RWPE2 (cell line): ENCODE results near the gene BDP1.
"Not testable (repeated sequence)": the region's sequence is repeated elsewhere in the genome, so short reads cannot be mapped to it uniquely, and the experiment has no call there.

Experiments
- ATAC-seq: fragments of 200-7000 bp; cut with Tn5 transposase; 3 replicates; pipeline ENCODE4 v1.9.1; 2021; ENCODE audit warnings: low read depth
- DNase-seq: peaks from one replicate; pipeline ENCODE4 v3.0.0-alpha.2; 2020; ENCODE audit warnings: low spot score
- H3K27ac ChIP-seq: fragments of 450-650 bp; 2 replicates; pipeline ENCODE4 v1.5.1; 2017; ENCODE audit warnings: mild to moderate bottlenecking; ENCODE audit not compliant: poor library complexity, severe bottlenecking
- H3K27me3 ChIP-seq: fragments of 250-450 bp; sonication (Bioruptor Pico); 2 replicates; pipeline ENCODE4 v1.5.1; 2021; ENCODE audit warnings: mild to moderate bottlenecking, moderate library complexity; ENCODE audit not compliant: insufficient read depth, poor library complexity, severe bottlenecking
- H3K36me3 ChIP-seq: fragments of 250-450 bp; sonication (Bioruptor Pico); 2 replicates; pipeline ENCODE4 v1.5.1; 2020; ENCODE audit warnings: low read depth, mild to moderate bottlenecking, moderate library complexity
- H3K4me1 ChIP-seq: fragments of 250-450 bp; sonication (Bioruptor Pico); 2 replicates; pipeline ENCODE4 v1.5.1; 2021; ENCODE audit warnings: mild to moderate bottlenecking, moderate library complexity; ENCODE audit not compliant: insufficient read depth, poor library complexity, severe bottlenecking
- H3K4me3 ChIP-seq: fragments of 250-450 bp; sonication (Bioruptor Pico); 2 replicates; pipeline ENCODE4 v1.5.1; 2021; ENCODE audit warnings: mild to moderate bottlenecking, moderate library complexity; ENCODE audit not compliant: severe bottlenecking
- H3K9me3 ChIP-seq: fragments of 250-450 bp; sonication (Bioruptor Pico); 2 replicates; pipeline ENCODE4 v1.5.1; 2021; ENCODE audit warnings: mild to moderate bottlenecking, moderate library complexity; ENCODE audit not compliant: severe bottlenecking
- TF ChIP-seq, protein P1 (sequence below): fragments of 450-650 bp; IDR thresholded peaks from one replicate; pipeline ENCODE4 v1.5.1; 2017; ENCODE audit warnings: mild to moderate bottlenecking, moderate library complexity; ENCODE audit not compliant: poor library complexity, severe bottlenecking

The BDP1 gene

GRCh38 chr5:71483355-71483754 is 27.9 kb downstream of the BDP1 start:
- DNase-seq (no peak), ATAC-seq (peak; percentile 83)
- Histone ChIP-seq H3K36me3 (peaks cover 82% of the 10 kb centered on the region), H3K4me1 (peaks cover 25% of the 10 kb centered on the region), H3K27ac (peak overlapping the region; percentile 25), H3K9me3 (no peaks in the 10 kb centered on the region), H3K4me3 (no peak overlapping the region), H3K27me3 (no peaks in the 10 kb centered on the region)
- TF ChIP-seq, protein P1, sequence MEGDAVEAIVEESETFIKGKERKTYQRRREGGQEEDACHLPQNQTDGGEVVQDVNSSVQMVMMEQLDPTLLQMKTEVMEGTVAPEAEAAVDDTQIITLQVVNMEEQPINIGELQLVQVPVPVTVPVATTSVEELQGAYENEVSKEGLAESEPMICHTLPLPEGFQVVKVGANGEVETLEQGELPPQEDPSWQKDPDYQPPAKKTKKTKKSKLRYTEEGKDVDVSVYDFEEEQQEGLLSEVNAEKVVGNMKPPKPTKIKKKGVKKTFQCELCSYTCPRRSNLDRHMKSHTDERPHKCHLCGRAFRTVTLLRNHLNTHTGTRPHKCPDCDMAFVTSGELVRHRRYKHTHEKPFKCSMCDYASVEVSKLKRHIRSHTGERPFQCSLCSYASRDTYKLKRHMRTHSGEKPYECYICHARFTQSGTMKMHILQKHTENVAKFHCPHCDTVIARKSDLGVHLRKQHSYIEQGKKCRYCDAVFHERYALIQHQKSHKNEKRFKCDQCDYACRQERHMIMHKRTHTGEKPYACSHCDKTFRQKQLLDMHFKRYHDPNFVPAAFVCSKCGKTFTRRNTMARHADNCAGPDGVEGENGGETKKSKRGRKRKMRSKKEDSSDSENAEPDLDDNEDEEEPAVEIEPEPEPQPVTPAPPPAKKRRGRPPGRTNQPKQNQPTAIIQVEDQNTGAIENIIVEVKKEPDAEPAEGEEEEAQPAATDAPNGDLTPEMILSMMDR = no peak

GRCh38 chr5:71492817-71493615 is 37.6 kb downstream of the BDP1 start:
- no peak overlapping the region for H3K4me3 ChIP-seq
- ATAC-seq = no peak
- no peak overlapping the region for H3K27ac ChIP-seq
- peaks cover 4% of the 10 kb centered on the region for H3K4me1 ChIP-seq
- H3K9me3 ChIP-seq = no peaks in the 10 kb centered on the region
- DNase-seq = no peak
- TF ChIP-seq, protein P1 = no peak
- H3K27me3 ChIP-seq = no peaks in the 10 kb centered on the region
- H3K36me3 ChIP-seq = peaks cover 100% of the 10 kb centered on the region

DNA sequence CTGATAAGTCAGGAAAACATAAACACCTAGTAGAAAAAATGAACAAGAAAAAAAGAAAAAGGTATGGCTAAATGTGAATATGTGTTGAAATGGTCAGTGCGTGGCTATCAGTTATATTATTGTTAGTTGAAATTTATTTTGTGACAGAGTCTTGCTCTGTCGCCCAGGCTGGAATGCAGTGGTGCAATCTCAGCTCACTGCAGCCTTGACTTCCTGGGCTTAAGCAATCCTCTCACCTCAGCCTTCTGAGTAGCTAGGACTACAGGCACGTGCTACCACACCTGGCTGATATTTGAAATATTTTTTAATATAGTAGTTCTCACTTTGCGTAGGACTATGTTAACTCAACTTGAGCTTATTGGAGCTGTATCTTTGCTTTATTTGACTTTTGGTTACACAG is 38.8 kb downstream of the BDP1 start:
- not testable (repeated sequence) for DNase-seq, H3K9me3 ChIP-seq, H3K4me1 ChIP-seq, H3K4me3 ChIP-seq, H3K27me3 ChIP-seq, H3K27ac ChIP-seq
- peaks cover 100% of the 10 kb centered on the region for H3K36me3 ChIP-seq
- peak; percentile 59 for ATAC-seq

DNA sequence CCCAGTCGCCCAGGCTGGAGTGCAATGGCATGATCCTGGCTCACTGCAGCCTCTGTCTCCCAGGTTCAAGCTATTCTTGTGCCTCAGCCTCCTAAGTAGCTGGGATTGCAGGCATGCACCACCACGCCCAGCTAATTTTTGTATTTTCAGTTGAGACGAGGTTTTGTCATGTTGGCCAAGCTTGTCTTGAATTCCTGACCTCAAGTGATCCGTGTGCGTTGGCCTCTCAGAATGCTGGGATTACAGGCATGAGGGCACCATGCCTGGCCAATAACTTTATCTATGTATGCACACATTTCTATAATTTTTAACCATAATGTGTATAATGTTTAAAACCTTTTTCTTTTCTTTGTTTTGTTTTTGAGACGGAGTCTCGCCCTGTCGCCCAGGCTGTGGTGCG is 43.3 kb downstream of the BDP1 start:
- not testable (repeated sequence) for H3K27ac ChIP-seq, H3K9me3 ChIP-seq, H3K4me3 ChIP-seq, DNase-seq, ATAC-seq, H3K27me3 ChIP-seq, H3K4me1 ChIP-seq
- H3K36me3 ChIP-seq = peaks cover 100% of the 10 kb centered on the region

DNA sequence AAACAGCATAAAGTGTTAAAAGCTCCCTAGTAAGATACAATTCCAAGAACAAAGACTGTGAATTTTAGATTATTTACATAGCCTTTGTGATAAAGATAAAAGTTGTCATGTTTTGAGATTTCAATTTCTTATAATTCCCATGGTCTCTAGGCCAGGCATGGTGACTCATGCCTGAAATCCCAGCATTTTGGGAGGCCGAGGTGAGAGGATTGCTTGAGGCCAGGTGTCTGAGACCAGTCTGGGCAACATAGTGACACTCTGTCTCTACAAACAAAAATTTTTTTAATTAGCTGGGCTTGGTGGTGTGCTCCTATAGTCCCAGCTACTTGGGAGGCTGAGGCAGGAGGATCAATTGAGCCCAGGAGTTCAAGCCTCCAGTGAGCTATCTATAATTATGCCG is 48.1 kb downstream of the BDP1 start:
- TF ChIP-seq, protein P1 = no peak
- Histone ChIP-seq H3K4me3 (no peak overlapping the region), H3K27me3 (no peaks in the 10 kb centered on the region), H3K9me3 (no peaks in the 10 kb centered on the region), H3K27ac (no peak overlapping the region), H3K4me1 (no peaks in the 10 kb centered on the region), H3K36me3 (peaks cover 99% of the 10 kb centered on the region)
- DNase-seq (no peak), ATAC-seq (no peak)

- TF ChIP-seq, protein P1 = no peak
Measured at GRCh38 chr5:71522151-71522550, 66.7 kb downstream of the BDP1 start.

GRCh38 chr5:71525611-71526010 is 70.2 kb downstream of the BDP1 start:
- DNase-seq, H3K9me3 ChIP-seq, H3K27ac ChIP-seq, H3K4me3 ChIP-seq, ATAC-seq, H3K27me3 ChIP-seq, H3K4me1 ChIP-seq: not testable (repeated sequence)
- H3K36me3 ChIP-seq = peaks cover 68% of the 10 kb centered on the region

More at GRCh38 chr5:71522151-71522550, 66.7 kb downstream of the BDP1 start:
- no peak overlapping the region for H3K4me3 ChIP-seq
- no peaks in the 10 kb centered on the region for H3K9me3 ChIP-seq
- ATAC-seq (no peak), DNase-seq (no peak)
- H3K4me1 ChIP-seq = no peaks in the 10 kb centered on the region
- H3K36me3 ChIP-seq = peaks cover 70% of the 10 kb centered on the region
- no peaks in the 10 kb centered on the region for H3K27me3 ChIP-seq
- H3K27ac ChIP-seq = no peak overlapping the region
